ENCODE results near the gene SCNN1A. TPM values are rescaled to one million over a fixed set of nuclear protein-coding genes. Genes with fewer than 3 reads are reported as not detected.

The SCNN1A gene
- total and polyA plus RNA-seq, 12 donors, result 0.15 to 1.1 (median 0.42) TPM; not detected in 4

DNA sequence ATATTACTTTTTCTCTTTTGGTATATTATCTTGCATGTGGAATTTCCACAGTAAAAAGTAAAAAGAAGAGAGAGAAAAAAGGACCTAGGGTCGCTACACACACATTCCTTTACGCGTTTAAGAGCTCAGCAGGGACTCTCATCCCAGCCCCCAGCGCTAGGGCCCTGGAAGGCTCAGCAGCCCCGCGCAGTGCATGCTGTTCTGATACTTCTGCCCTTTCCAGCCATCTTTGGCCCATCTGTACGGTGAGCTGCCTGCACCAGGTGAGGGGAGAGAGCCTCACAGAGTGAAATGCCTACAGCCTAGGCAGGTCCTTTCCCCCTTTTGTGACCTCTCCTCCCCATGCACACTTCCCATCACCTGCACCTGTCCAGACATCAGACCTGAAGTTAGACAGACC, 7.0 kb upstream of the SCNN1A start:
- DNase-seq (no peak), ATAC-seq (no peak)
- intact Hi-C loops (cut with DNase I), result loop anchor here in 6 of 10 donors (2.0 to 10.0 kb wide), 4 partner anchors 45 to 52 kb away; no protein-coding TSS in a partner anchor
- Histone ChIP-seq H3K36me3 (peaks cover 0 to 20% (median 6%) of the 10 kb centered on the region in 9 donors), H3K4me1 (peaks cover 9 to 75% (median 34%) of the 10 kb centered on the region in 9 donors), H3K9me3 (no peaks in the 10 kb centered on the region), H3K4me3 (no peak overlapping the region), H3K27ac (peak overlapping the region in 1 of 10 donors; percentile 96), H3K27me3 (no peaks in the 10 kb centered on the region)
- TF ChIP-seq, protein P1, sequence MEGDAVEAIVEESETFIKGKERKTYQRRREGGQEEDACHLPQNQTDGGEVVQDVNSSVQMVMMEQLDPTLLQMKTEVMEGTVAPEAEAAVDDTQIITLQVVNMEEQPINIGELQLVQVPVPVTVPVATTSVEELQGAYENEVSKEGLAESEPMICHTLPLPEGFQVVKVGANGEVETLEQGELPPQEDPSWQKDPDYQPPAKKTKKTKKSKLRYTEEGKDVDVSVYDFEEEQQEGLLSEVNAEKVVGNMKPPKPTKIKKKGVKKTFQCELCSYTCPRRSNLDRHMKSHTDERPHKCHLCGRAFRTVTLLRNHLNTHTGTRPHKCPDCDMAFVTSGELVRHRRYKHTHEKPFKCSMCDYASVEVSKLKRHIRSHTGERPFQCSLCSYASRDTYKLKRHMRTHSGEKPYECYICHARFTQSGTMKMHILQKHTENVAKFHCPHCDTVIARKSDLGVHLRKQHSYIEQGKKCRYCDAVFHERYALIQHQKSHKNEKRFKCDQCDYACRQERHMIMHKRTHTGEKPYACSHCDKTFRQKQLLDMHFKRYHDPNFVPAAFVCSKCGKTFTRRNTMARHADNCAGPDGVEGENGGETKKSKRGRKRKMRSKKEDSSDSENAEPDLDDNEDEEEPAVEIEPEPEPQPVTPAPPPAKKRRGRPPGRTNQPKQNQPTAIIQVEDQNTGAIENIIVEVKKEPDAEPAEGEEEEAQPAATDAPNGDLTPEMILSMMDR (IDR thresholded peaks at IDR 0.05), result no peak
- 89% methylated on average over 7 of the region's 7 CpGs for WGBS, 2 donors

DNA sequence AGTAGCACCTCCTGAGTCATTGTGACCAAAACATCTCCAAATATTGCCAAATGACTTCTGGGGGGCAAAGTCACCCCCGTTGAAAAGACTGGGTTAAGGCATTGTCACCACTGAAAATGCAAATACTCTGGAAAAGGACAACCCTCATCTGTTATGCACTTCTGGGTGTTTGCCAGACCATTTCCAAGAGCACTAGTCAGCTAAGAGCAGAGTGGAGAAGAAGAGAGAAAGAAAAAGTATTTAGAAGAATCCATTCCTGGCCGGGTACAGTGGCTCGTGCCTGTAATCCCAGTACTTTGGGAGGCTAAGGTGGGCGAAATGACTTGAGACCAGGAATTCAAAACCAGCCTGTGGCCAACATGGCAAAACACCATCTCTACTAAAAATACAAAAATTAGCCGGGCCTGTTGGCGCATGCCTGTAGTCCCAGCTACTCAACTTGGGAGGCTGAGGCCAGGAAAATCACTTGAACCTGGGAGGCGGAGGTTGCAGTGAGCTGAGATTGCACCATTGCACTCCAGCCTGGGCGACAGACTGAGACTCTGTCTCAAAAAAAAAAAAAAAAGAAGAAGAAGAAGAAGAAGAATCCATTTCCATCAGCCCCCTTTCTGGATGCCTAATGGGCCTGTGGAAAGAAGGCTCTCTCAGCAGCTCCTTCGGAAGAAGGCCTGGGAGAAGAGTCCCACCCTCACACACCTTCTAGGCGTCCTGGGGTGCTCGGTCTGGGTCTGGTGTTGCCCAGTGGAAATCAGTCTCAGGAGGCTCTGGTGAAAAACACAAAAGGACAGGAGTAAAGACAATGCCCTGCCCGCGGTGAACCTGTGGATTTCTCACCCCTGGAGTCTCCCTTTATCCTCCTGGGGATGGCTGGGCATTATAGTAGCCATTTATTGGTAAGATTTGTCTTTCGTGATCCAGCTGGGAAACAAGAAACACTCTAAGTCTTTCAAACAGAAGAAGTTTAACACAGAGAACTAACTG, 5.1 kb upstream of the SCNN1A start:
- Histone ChIP-seq H3K36me3 (peaks cover 0 to 5% (median 0%) of the 10 kb centered on the region in 9 donors), H3K4me1 (peaks cover 15 to 74% (median 46%) of the 10 kb centered on the region in 9 donors), H3K27me3 (no peaks in the 10 kb centered on the region), H3K27ac (no peak overlapping the region), H3K9me3 (no peaks in the 10 kb centered on the region), H3K4me3 (no peak overlapping the region)
- DNase-seq (no peak), ATAC-seq (no peak)
- intact Hi-C loops (cut with DNase I), result loop anchor here in 5 of 10 donors (2.0 to 10.0 kb wide), 3 partner anchors 40 to 46 kb away; no protein-coding TSS in a partner anchor
- TF ChIP-seq, protein P1 (IDR thresholded peaks at IDR 0.05), result no peak
- 91% methylated on average over 14 of the region's 14 CpGs for WGBS, 2 donors

DNA sequence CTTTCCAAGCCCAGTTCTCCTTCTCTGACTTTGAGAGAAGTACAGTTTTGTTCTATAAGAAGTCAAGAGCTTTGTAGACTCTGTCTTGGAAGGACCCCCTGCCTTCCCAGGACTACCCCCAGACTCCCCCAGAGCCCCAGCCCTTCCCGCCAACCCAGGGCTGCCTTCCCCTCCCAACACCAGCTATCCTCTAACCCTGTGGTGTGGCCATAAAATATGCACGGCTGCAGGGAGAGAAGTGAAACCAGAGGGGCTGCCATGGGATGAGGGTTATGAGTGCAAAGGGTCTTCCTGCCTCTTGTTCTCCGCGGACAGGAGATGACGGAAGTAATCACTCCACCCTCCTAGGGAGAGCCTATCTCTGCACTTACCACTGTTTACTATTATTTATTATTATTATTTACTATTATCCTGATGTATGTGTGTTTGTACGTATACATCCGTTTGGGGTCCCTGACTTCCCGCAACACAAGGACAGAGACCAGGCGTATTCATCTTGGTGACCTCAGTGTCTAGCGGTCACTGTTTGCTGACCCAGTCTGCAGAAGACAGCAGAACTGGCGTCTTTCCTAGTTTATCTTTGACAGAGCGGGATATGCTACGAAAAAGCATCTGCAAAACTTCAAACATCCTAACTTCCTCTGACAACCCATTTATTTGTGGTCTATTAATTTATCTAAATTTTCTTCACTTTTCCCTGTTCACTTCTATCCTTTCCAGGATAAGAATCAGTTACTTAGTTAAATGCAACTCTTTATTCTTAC, 3.5 kb upstream of the SCNN1A start:
- H3K4me1 ChIP-seq, result peaks cover 15 to 63% (median 34%) of the 10 kb centered on the region in 9 donors
- TF ChIP-seq, protein P1 (IDR thresholded peaks at IDR 0.05), result no peak
- no peak for DNase-seq
- no peak overlapping the region for H3K4me3 ChIP-seq
- no peak for ATAC-seq
- no peaks in the 10 kb centered on the region for H3K36me3 ChIP-seq
- WGBS, 2 donors, result 64 to 77% methylated on average over 13 of the region's 13 CpGs
- no peaks in the 10 kb centered on the region for H3K9me3 ChIP-seq
- intact Hi-C loops (cut with DNase I), result loop anchor here in 1 of 10 donors (10.0 kb wide), 1 partner anchor 54 kb away; no protein-coding TSS in a partner anchor
- H3K27me3 ChIP-seq, result no peaks in the 10 kb centered on the region
- peak overlapping the region in 2 of 10 donors; percentile 58 to 62 for H3K27ac ChIP-seq

DNA sequence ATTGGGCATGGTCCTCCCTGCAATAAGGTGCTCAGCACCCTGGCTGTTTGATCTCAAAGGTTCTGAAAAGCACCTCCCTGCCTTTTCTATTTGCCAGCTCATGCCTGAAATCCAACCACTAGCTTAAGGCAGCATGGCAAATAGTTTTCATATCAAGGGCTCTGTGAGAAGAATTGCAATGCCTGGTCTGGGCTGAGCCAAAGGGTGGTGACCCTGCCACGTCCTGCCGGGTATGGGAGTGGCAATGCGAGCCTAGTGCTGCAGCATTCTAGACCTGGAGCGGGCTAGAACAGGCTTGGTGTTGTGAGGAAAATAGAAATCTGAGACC, 2.3 kb upstream of the SCNN1A start:
- H3K27me3 ChIP-seq, result no peaks in the 10 kb centered on the region
- no peaks in the 10 kb centered on the region for H3K36me3 ChIP-seq
- ATAC-seq, result peak in 6 of 8 donors; percentile 35 to 62 (median 49)
- TF ChIP-seq, protein P1 (IDR thresholded peaks at IDR 0.05), result no peak
- peak overlapping the region in 7 of 10 donors; percentile 16 to 62 (median 47) for H3K27ac ChIP-seq
- no peak overlapping the region for H3K4me3 ChIP-seq
- no peak for DNase-seq
- H3K4me1 ChIP-seq, result peaks cover 10 to 57% (median 23%) of the 10 kb centered on the region in 9 donors
- 58 to 64% methylated on average over 4 of the region's 4 CpGs for WGBS, 2 donors
- H3K9me3 ChIP-seq, result no peaks in the 10 kb centered on the region
- intact Hi-C loops (cut with DNase I), result loop anchor here in 1 of 10 donors (10.0 kb wide), 1 partner anchor 53 kb away; no protein-coding TSS in a partner anchor
